Measurements from ENCODE around the gene POLG2. TPM values are rescaled to one million over a fixed set of nuclear protein-coding genes. Genes with fewer than 3 reads are reported as not detected.
A peak's percentile ranks its signal among the peaks of the same experiment; 100 is the strongest.

Gene POLG2
- total and polyA plus RNA-seq, 9 of the 15 experiments (the other 6 are each of a cell fraction or from before 2014, with no cell fraction given), result 13.4 to 44.8 (median 37.0) TPM

GRCh38 chr17:64506576-64507412 lies 9.9 kb upstream of the POLG2 start, which contains the start of gene CEP95 (continued):
- TF ChIP-seq PURB (CRISPR knock-in tag; IDR thresholded peaks at IDR 0.05; ENCODE audit: low read depth), result no peak
- TF ChIP-seq KDM4B (IDR thresholded peaks at IDR 0.05; ENCODE audit: borderline replicate concordance in 2 of 2, low read depth in 1 of 2), result peak in 1 of 2 experiments; percentile 5; a peak in 1 of 4 replicates
- TF ChIP-seq TAF7 (tag; IDR thresholded peaks at IDR 0.05), result peak; percentile 71
- peak; percentile 88 for TF ChIP-seq CHD2 (IDR thresholded peaks at IDR 0.05; ENCODE audit: low read depth, low read length)
- TF ChIP-seq SRSF7 (optimal IDR thresholded peaks at IDR 0.05; ENCODE audit: low read depth, low read length), result no peak
- TF ChIP-seq SAFB2 (IDR thresholded peaks at IDR 0.05; ENCODE audit: borderline replicate concordance, low read depth, low read length, severe bottlenecking), result no peak
- TF ChIP-seq ZNF324 (CRISPR knock-in tag; IDR thresholded peaks at IDR 0.05), result no peak
- TF ChIP-seq ARHGAP35 (IDR thresholded peaks at IDR 0.05; ENCODE audit: partially characterized antibody), result no peak
- no peak for TF ChIP-seq IRF2 (CRISPR knock-in tag; IDR thresholded peaks at IDR 0.05)
- no peak for TF ChIP-seq ZNF780A (CRISPR knock-in tag; IDR thresholded peaks at IDR 0.05)
- TF ChIP-seq CBX5 (IDR thresholded peaks at IDR 0.05; ENCODE audit: borderline replicate concordance, low read depth), result no peak
- TF ChIP-seq REST (IDR thresholded peaks at IDR 0.05; ENCODE audit: borderline replicate concordance), result no peak
- 0 out of 2 replicates have a peak, but pooled peaks have one; percentile 54 for TF ChIP-seq REST (CRISPR knock-in tag; IDR thresholded peaks at IDR 0.05; ENCODE audit: low read depth)
- TF ChIP-seq CXXC5 (CRISPR knock-in tag; IDR thresholded peaks at IDR 0.05), result peak; percentile 98
- no peak for TF ChIP-seq ZNF384 (IDR thresholded peaks at IDR 0.05; ENCODE audit: low read depth, low read length)
- no peak for TF ChIP-seq MYNN (IDR thresholded peaks at IDR 0.05)
- no peak for TF ChIP-seq MYNN (CRISPR knock-in tag; IDR thresholded peaks at IDR 0.05)
- no peak for TF ChIP-seq ZNF655 (CRISPR knock-in tag; IDR thresholded peaks at IDR 0.05)
